Measurements from ENCODE around the gene LRRC38. TPM values are rescaled to one million over a fixed set of nuclear protein-coding genes. Genes with fewer than 3 reads are reported as not detected.

LRRC38 gene
- total and polyA plus RNA-seq, 2 of the 8 experiments (the other 6 are each of a cell fraction or from before 2014, with no cell fraction given) = 0.17 to 0.63 TPM

GRCh38 chr1:13550663-13551062, 36.9 kb upstream of the LRRC38 start (continued):
- TF ChIP-seq CHD7 (IDR thresholded peaks at IDR 0.05; ENCODE audit: insufficient replicate concordance, low read length) = no peak
- no peak for TF ChIP-seq EGR1 (IDR thresholded peaks at IDR 0.05; ENCODE audit: borderline replicate concordance, low read depth, low read length)
- TF ChIP-seq CTBP2 (IDR thresholded peaks at IDR 0.05; ENCODE audit: borderline replicate concordance, insufficient read depth, insufficient read length, low read length) = no peak
- no peak for TF ChIP-seq POLR2A (IDR thresholded peaks at IDR 0.05; ENCODE audit: control extremely low read depth in 1 of 2, low read depth in 2 of 2, low read length in 2 of 2)
- TF ChIP-seq, protein P1, sequence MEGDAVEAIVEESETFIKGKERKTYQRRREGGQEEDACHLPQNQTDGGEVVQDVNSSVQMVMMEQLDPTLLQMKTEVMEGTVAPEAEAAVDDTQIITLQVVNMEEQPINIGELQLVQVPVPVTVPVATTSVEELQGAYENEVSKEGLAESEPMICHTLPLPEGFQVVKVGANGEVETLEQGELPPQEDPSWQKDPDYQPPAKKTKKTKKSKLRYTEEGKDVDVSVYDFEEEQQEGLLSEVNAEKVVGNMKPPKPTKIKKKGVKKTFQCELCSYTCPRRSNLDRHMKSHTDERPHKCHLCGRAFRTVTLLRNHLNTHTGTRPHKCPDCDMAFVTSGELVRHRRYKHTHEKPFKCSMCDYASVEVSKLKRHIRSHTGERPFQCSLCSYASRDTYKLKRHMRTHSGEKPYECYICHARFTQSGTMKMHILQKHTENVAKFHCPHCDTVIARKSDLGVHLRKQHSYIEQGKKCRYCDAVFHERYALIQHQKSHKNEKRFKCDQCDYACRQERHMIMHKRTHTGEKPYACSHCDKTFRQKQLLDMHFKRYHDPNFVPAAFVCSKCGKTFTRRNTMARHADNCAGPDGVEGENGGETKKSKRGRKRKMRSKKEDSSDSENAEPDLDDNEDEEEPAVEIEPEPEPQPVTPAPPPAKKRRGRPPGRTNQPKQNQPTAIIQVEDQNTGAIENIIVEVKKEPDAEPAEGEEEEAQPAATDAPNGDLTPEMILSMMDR (IDR thresholded peaks at IDR 0.05; ENCODE audit: control extremely low read depth in 1 of 3, insufficient read depth in 1 of 3, low read depth in 1 of 3, low read length in 3 of 3) = no peak
- TF ChIP-seq JUND (IDR thresholded peaks at IDR 0.05; ENCODE audit: low read length) = no peak
- no peak for TF ChIP-seq KDM5A (IDR thresholded peaks at IDR 0.05; ENCODE audit: low read length)
- no peak for TF ChIP-seq SIX5 (IDR thresholded peaks at IDR 0.05; ENCODE audit: low read depth, low read length)
- TF ChIP-seq RNF2 (IDR thresholded peaks at IDR 0.05; ENCODE audit: borderline replicate concordance, low read depth, low read length, missing control alignments, poor library complexity, severe bottlenecking) = no peak
